ENCODE data around the gene DDX25.
"Not testable (repeated sequence)": the region's sequence is repeated elsewhere in the genome, so short reads cannot be mapped to it uniquely, and the experiment has no call there.

DDX25 gene

DNA sequence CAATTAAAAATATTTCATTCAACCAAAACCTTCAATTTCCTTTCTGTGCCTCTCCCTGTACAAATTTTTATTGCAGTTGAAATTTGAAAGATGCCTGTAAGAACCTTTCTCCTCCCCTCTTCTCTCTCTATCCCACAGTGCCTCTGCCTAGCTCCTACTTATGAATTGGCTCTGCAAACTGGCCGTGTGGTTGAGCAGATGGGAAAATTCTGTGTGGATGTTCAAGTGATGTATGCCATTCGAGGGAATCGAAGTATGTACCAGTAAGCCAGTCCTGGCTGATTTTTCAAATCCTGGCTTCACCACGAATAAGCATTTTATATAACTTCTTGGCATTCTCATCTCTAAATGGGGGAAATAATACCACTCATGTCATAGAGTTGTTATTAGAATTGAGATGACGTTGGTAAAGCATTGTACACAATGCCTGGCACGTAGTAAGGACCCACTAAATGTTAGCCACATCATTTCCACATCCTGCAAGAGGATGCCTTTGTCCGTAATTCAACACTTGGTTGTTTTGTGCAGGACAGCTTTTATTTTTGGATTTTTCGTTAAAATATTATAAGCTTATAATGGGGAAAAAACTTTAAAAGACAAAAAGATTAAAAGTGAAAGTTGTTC, 6.0 kb downstream of the DDX25 start:
- no peak for DNase-seq

DNA sequence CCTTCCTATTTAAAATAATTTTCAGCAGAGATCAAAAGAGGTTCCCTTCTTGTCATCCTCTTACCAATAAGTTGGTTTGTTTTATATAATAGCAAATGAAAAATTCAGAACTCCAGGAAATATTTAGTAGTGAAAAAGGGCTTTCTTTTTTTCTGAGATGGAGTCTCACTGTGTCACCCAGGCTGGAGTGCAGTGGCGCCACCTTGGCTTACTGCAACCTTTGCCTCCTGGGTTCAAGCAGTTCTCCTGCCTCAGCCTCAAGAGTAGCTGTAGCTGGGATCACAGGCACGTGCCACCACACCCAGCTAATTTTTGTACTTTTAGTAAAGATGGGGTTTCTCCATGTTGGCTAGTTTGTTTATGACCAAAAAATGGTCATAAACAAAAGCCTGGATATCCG, 10.3 kb downstream of the DDX25 start:
- DNase-seq = not testable (repeated sequence)

DNA sequence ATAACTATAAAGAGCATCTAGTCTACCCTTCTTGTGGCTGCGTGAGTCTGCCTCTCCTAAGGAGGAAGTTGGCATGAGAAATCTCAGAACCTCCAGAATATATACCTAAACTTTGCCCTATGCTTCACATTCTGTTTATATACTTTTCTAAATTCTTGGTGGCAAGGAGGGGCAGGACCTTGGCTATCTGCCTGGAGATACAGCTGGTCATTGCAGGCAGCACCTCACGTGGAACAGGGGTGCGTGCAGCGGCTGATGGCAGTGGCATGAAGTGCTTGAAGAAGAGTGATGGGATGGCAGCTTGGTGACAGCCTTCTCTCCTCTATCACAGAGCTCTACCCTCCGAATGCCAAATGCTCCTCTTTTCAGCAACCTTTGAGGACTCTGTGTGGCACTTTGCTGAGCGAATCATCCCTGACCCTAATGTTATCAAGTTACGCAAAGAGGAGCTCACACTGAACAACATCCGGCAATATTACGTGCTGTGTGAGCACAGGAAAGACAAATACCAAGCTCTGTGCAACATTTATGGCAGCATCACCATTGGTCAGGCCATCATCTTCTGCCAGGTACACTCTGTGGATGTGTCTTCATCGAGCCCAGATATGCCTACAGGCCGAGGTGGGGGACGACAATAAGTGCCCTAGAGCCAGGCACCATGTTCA, 12.5 kb downstream of the DDX25 start:
- DNase-seq = no peak

DNA sequence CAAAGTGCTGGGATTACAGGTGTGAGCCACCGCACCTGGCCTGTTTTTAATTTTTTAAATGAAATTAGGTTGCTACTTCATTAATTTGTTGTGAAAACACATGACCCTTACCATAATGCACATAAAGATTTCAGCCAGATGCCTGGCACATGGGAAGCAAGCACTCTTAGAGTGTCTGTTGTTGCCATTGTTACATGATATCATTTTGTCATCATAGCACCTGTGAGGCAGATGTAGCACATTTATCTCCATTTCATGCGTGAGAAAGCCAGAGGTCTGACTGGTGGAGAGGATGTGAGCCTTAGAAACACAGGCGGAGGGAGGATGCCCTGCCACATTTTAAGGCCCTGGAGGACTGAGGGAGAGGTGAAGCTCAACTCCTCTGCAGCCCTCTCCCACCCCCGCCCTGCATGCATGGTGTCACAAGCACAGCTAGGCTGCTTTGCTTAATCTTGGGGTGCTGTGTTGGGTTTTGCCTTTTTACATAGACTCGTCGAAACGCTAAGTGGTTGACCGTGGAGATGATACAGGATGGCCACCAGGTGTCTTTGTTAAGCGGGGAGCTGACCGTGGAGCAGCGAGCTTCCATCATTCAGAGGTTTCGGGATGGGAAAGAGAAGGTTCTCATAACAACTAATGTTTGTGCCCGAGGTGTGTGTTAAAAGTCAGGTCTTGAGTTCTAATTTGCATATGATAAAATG, 14.0 kb downstream of the DDX25 start:
- no peak for DNase-seq

DNA sequence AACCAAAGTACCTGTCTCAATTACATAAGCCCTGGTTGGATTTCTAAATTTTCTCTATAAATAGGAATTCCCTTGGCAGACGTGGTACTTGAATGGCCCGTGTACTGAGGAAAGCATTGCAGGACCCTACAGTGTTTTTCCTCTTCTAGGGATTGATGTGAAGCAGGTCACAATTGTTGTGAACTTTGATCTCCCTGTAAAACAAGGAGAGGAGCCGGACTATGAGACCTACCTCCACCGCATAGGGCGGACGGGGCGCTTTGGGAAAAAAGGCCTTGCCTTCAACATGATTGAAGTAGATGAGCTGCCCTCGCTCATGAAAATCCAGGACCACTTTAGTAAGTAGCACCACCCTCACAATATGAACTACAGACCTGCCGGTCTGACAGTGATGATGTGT, 16.7 kb downstream of the DDX25 start:
- DNase-seq = no peak

DNA sequence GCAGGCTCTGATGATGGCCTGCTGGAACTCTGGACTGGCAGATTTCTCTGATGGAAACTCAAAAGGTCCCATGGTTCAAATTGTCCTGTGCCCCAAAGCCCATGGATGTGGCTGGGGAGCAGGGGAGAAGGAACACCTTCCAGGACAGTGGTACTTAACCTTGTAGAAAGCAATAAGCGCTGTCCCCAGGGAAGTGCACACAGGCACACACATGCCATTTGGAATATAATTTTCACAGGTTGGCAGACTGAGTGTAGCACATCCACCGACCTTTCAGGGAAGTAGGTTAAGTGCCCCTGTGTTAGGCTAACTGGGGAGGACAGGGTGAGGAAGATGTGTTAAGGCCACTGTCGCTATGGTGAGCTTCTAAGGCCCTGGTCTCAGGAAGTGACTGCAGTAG, 17.8 kb downstream of the DDX25 start:
- no peak for DNase-seq

DNA sequence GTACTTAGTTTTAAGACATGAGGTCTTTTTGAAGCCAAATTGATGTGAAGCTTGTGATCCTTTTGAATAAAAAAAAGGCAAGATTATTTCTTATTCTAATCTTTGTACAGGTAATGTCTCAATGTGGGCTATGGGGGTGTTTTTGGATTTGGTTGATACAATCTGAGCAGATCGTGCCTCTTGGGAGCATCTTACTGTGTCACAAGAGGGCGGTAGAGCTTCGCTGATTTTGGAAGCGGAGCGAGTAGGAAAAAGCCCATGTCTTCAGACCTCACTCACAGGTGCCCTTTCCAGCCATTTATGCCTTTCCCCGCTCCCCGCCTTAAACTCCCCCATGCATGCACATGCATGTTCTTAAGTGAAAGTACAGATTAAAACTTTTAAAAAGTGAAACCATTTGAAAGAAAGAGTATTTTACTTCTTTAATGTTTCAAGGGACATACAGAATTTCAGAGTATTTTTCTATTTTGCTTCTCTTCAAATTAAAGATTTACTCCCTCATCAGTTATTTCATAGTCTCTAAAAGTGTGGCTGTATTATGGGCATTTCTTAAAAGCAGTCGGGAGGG, 18.8 kb downstream of the DDX25 start:
- DNase-seq = peak; percentile 33

DNA sequence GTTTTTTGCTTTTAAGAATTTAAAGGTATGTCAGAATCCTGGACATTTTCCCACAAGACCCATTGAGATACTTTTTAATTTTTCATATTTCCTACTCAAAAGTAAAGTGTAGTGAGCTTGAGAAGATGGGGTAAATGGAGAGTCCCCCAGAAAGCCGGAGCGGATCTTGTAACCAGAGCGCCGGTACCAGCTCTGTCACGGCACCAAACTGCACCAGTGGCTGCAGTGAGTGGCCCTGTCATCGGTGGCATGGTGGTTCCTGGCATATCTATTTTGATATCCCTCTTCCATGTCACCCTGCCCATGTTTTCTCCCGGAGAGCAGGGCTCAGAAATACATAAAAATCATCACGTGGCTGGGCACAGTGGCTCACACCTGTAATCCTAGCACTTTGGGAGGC, 19.3 kb downstream of the DDX25 start:
- DNase-seq = no peak

DNA sequence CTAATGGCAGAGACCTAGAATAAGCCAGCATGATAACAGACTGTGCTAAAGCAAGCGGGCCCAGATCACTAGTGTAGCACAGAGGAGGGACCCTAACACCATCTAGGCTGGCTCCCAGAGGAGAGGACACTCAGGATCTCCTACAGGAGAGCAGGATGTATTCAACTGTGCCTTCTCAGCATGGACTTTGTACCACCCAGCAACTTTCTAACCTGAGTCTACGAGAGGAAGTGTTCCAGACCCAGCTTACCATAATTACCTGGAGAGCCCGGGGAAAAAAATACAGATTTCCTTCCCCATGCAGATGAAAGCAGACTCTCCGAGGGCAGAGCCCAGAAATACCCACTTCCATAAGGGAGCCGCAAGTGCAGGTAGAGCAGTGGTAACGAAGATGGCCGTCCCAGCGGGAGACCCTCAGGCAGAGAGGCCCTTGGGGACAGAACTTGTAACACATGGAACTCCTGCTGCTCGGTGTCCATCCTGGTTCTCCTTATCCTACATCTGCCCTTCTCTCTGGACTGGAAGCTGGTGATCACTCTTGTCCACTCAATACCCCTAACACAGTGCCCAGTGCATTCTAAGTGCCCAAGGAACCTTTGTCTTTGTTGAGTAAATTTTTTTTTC, 20.2 kb downstream of the DDX25 start:
- DNase-seq = no peak

DNA sequence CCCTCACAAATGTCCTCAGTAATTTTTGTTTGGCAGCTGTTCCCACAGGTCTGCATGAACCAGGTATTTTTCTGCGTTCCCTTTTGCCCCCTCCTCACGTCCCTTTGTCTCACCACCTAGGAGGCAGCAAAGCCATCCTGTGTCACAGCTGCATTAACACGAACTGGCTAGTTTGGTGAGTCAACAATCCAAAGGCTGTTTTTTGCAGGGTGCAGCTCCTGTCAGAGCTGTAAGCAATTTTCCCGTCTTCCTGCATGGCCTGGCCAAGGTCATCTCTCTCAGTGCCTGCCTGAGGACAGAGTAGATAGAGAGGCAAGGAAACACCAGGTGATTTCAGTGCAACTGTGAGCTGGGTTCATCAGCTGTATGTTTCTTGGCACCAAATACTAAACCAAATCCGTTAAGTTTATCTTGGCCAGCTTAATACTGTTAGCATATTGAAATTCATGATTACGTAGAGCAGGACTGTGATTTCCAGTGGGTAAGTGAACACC, 21.0 kb downstream of the DDX25 start:
- DNase-seq = no peak

DNA sequence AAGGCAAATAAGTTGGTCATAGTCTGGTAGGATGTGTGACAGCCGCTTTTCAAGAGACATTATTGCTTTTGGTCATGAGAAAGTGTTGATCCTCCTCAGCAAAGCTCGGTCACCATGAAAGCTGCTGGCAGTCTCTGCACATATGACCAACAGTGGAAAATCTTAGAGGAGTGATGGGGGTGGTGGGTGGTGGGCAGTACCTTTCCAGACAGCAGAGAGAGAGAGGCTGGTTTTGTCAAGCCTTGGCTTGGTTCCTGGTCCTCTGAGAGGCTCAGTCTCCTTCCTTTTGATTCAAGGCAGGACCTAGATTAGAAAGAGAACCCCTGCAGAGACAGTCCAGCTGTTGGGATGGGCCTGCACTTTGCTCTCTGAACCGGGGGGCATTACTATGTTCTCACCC, 21.5 kb downstream of the DDX25 start:
- no peak for DNase-seq

DNA sequence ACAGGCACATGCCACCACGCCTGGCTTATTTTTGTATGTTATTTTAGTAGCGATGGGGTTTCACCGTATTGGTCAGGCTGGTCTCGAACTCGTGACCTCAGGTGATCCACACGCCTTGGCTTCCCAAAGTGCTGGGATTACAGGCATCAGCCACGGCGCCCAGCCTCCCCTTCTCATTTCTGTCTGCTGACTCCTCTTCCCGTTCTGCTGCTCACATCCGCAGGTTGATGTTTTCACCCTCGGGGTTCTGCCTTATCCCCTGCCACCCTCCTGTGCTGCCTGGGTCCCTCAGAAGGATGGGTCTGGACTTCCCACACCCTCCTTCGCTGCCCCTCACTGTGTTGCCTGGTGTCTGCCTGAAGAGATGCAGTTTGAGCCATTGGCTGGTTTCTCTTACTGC, 22.4 kb downstream of the DDX25 start:
- no peak for DNase-seq

DNA sequence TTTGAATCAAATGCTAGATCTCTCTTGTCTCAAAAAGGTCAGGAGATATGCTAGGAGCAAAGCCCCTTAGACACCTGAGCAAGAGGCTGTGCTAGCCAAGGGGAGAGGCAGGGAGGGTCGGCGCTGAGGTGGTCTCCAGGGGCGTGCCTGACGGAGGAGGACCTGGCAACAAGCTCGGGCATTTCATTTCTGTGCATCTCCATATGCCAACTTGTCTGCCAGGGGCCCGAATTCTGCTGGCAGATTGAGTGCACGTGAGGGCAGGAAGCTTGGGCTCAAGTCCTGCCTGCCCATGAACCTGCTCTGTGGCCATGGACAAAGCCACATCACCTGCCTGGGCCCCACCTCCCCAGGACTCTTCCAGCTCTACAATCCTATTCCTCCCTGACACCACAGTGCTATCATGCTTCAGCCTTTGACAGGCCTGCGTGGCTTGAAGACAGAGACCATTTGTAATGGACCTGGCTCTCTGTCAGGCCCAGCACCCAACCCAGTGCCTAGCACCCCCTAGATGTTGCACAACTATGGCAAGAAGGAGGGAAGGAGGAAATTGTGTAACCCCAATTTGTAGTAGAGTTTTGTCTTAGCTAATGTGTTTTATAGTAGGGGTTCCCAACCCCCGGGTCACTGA, 25.3 kb downstream of the DDX25 start:
- DNase-seq = no peak

DNA sequence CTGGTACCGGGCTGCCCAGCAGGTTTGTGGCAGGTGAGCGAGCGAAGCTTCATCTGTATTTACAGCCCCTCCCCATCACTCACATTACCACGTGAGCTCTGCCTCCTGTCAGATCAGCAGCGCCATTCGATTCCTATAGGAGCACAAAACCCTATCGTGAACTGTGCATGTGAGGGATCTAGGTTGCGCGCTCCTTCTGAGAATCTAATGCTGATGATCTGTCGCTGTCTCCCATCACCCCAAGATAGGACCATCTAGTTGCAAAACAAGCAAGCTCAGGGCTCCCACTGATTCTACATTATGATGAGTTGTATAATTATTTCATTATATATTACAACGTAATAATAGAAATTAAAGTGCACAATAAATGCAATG, 25.8 kb downstream of the DDX25 start:
- no peak for DNase-seq

DNA sequence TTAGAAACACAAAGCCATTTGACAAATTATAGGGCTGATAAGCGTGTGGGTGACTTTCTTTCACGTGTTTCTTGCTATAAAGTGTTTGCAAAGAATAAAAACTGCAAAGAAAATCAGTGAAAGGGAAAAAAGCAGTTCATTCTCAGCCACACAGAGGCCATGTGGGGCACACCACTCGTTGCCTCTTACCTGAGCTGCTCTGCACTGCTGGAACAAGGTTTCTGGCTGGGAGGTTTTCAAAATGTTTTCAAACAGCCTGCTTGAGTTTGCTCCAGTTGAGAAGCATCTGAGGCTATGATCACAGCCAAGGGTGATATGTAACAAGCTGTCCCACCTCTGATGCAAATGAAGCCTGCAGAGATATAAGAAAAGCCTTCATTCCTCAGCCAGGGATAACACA, 26.8 kb downstream of the DDX25 start:
- DNase-seq = no peak

DNA sequence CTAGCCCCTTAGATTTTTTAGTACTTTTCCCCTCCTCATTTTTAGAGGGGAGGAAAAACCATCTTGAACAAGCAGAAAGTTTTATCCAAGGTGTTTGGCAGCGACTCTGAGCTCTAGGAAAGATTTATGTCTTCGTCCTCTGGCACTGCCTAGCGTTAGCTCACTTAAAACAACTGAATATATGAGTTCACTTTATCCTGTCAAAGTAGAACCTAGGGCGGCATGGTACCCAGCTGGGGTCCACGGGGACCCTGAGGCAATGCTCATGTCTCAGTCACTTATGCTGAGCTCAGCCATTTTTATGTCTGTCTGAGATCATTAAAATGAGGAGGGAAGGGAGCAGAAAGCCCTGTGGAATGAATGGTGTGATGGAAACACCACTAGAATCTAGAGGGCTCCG, 27.4 kb downstream of the DDX25 start:
- no peak for DNase-seq

DNA sequence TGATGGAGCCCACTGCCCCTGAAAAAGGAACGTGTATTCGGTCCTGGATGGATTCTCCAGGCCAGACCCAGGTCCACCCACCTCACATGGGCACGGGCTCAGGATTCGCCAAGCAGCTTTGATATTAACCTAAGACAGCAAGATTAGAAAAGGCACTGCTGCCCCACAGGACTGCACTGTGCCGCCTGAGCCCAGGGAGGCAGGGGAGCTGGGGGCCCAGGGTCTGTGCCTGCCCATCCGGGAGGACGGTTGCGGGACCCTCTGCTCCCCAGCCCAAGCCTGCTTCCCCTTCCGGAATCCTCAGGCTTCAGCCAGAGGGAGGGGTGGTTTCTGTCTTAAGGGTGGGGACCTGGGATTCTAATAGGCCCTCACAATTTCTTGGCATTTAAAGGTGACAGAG, 28.0 kb downstream of the DDX25 start:
- no peak for DNase-seq

DNA sequence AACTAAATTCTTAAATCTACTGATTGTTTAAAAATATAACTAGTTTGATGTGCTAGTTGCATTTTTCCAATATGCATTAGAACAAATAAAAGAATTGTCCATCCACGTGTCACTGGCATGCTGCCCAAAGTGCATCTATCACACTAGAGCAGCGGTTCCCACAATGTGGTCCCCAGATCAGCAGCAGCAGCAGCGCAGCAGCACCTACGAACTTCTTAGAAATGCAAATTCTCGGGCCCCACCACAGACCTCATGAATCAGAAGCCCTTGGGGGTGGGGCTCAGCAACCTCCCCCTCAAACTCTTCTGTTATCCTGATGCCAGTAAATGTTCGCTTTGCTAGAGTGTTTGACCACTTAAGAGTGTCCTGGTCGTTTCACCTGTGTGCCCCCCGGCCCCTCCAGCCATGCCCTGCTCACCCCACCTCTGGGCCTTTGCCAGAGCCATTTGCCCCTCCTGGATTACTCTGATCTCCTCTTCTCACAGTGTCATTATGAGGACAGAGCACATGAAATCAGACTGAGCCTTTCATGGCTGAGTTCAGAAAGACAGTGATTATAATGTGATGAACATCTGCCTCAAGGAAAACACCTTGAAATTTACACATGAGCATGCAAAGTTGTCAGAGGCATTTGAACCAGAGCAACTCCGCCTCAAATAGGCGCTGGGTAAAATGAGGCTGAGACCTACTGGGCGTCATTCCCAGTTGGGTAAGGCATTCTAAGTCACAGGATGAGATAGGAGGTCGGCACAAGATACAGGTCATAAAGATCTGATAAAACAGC, 28.9 kb downstream of the DDX25 start:
- DNase-seq = no peak

DNA sequence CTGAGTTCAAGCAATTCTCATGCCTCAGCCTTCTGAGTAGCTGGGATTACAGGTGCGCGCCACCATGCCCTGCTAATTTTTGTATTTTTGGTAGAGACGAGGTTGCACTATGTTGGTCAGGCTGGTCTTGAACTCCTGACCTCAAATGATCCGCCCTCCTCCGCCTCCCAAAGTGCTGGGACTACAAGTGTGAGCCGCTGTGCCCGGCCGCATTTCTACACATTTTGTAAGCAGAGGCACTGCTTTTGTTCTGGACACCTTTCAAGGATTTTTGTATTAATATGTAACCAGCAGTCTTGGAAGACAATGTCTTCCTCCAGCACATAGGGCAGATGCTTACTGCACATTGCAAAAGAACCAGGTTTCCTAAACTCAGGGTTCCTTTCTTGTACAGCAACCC, 30.2 kb downstream of the DDX25 start:
- no peak for DNase-seq

DNA sequence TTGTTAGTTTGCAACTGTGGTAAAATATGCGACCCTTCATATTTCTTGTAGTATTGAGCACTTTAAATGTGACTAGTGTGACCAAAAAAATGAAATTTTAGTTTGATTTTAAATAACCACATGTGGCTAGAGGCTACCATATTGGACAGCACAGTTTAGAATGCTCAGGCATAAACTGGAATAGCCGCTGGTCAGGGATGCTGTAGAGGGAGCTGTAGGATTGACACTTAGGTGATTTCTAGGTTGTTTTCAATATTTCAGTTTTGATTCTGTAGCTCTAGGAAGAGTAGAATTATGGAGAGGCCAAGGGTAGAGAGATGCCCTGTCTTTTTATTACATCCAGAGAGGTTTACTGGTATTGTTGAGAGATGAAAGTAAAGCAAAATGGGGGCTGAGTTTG, 30.7 kb downstream of the DDX25 start:
- no peak for DNase-seq

DNA sequence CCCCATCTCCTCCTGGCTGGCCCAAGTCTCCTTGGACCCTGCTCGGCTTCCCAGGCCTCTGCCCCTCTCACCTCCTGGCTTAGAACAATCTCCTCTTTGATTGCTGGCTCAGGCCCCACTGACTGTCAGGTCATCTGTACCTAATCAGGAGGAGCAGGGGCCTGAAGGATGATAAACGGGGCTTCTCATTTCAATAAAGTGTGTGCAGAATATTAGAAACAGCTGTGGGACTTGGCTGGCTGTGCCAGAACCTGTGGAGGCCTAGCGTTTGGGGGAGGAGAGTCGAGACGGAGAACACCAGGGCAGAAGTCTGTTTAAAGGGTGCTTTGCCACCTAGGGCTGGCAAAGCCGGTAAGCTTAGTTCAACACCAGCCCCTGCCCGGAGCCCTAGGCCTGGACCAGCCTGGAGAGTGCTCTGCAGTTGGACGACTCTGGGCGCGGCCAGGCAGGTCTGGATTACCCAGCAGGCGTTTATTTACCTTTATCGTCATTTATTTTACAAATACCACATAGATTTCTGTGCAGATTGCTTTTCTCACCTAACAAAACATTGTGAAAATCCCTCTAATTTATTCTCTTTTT, 31.4 kb downstream of the DDX25 start:
- no peak for DNase-seq

DNA sequence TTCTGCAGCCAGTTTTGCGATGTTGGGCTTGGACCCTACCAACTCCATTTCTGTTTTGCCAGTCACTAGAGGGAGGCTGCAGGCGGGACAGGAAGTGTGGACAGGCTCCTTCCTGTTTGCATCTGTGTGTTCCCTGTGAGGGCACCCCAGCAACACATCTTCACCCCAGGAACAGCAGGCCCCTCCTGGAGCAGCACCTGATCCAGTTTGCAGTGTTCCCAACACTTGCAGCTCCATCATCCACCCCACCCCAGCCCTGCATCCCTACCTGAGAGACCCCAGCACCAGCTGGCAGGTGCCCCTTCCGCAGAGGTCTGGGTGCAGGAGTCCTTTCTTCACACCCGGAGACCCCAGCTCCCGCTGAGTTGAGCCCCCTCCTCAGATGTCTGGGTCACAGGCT, 34.1 kb downstream of the DDX25 start:
- DNase-seq = no peak

All from NCI-H2107 (cell line).